ENCODE measurements around the gene RGS8.

- TF ChIP-seq SP1 (IDR thresholded peaks at IDR 0.05) (no peak), BHLHE40 (IDR thresholded peaks at IDR 0.05; ENCODE audit: borderline replicate concordance) (no peak), TARDBP (IDR thresholded peaks at IDR 0.05) (no peak), PKNOX1 (IDR thresholded peaks at IDR 0.05) (no peak), FOXA1 (IDR thresholded peaks at IDR 0.05) (no peak), ELF4 (IDR thresholded peaks at IDR 0.05) (no peak)
These were observed 15.8 kb downstream of the RGS8 start for GRCh38 chr1:182668521-182669054.

Data from HEK293T (cell line).